Measurements from ENCODE around the gene TBC1D3G.
"Not testable (repeated sequence)": the region's sequence is repeated elsewhere in the genome, so short reads cannot be mapped to it uniquely, and the experiment has no call there.

TBC1D3G gene

GRCh38 chr17:36323584-36323983 is at the start of gene TBC1D3G:
TBC1D3G (plus strand) TSS chr17:36323884; CDS start chr17:36325412, 1,528 bp downstream.
- not testable (repeated sequence) for DNase-seq

GRCh38 chr17:36283256-36283655 is 40.4 kb upstream of the TBC1D3G start:
- DNase-seq, result not testable (repeated sequence)

GRCh38 chr17:36284219-36284618 is 39.5 kb upstream of the TBC1D3G start:
- not testable (repeated sequence) for DNase-seq

GRCh38 chr17:36289965-36290612 is 33.6 kb upstream of the TBC1D3G start:
- not testable (repeated sequence) for DNase-seq

DNA sequence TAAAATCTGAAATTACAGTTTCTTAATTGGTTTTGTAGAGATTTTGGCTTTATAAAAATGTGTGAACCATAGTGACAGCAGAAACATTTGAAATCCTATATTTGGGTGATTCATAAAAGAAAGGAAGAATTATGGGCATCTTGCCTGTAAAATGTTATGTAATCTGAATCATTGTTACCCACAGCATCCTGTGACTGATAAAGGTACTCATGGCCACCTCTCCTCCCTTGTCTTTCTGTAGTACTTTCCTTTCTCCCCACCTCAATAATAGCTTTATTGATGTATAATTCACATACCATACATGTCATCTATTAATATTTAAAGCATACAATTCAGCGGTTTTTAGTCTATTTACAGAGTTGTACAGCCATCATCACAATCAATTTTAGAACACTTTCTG is 28.5 kb upstream of the TBC1D3G start:
- not testable (repeated sequence) for DNase-seq

GRCh38 chr17:36315736-36316135 is 7.9 kb upstream of the TBC1D3G start:
- not testable (repeated sequence) for DNase-seq

DNA sequence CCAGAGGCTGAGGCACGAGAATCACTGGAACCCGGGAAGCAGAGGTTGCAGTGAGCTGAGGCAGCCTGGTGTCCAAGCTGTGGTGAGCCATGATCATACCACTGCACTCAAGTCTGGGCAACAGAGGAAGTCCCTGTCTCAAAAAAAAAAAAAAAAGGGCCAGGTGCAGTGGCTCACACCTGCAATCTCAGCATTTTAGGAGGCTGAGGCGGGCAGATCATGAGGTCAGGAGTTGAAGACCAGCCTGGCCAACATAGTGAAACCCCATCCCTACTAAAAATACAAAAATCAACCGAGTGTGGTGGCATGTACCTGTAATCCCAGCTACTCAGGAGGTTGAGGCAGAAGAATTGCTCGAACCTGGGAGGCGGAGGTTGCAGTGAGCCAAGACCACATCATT is 38.8 kb downstream of the TBC1D3G start:
- not testable (repeated sequence) for DNase-seq

DNA sequence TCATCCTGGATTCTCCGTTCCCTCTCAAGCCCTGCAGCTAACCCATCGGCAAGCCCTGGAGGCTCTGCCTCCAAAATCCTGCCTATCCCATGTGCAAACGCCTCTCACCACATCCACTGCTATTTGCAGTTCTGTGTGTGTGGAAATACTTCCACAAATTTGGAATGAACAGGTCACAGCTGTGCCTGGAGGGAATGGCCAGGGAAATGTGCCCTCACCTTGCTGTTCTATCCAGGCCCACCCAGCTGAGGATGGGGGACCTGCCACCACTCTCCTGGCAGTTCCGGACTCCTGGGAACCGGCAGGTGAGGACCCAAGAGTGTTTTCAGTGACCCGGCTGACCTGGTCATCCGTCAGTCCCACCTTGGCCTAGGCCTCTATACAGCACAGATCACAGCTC is 52.3 kb downstream of the TBC1D3G start:
- DNase-seq, result not testable (repeated sequence)

Measured in femur (tissue), 1 donor.